ENCODE data around the gene BNIP3.

Gene BNIP3

DNA sequence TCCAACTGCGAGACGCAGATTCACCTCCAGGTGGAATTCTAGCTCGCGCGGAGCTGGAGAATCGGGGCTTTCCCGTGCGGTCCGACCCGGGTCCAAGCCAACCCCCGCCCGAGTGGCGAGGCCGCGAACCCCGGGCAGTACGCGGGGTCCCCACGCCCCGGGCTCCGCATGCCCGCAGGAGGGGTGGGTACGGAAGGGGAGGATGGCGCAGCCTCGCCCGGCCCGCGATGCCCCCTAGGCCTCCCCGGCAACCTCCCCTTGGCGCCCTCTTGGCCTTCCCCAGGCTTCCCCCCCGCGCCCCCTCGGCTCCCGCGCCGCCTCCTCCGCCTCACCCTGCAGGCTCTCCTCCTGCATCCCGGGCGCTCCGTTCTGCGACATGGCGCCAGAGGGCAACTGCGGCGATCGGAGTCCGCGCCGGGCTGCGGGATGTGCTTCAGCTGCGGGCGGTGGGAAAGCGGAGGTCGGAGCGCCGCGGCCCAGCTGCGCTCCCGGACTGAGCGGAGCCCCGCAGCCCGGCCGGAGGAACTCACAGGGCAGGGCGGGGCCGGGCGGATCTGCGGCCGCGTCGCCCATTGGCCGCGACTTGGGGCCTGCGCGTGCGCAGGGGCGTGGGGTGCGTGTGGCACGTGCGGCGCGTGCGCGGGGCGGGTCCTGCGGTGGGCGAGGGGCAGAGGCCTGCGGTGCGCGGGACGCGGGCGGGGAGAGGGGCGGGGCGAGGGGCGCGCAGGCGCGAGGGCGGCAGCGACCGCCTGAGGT, at the start of gene BNIP3:
Gene BNIP3, minus strand, starts transcription at position 495 of the 756 bp plus-strand sequence. Its CDS starts 117 bp downstream, at position 378.
- DNase-seq (ENCODE audit: low read depth in 2 of 2), result peak; percentile 88 to 89

DNA sequence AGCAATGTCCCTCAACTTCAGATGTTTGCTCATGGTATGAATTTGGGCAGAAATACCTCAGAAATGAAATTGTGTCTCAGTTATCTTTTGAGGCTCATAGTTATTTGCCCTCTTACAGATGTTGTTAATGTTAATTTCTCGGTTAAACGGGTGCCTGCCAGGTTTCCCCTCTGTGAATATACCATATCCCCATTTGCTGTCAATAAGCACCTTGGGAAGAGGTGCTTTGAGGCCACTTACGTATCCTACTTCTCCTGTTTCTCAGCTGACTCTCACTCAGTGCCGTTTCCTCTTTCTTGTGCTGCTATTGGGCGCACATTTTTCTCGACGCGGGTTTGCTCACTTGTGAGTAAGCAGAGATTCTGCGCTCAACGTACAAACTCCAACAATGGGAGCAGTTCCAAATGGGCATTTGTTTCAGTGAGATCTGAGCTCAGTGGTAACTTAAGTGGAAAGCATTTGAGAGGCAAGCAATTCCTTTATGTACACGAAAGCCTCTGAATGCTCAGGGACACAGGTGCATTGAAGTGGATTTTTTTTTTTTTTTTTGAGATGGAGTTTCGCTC, 49.3 kb upstream of the BNIP3 start:
- no peak for DNase-seq (ENCODE audit: low read depth in 2 of 2)

DNA sequence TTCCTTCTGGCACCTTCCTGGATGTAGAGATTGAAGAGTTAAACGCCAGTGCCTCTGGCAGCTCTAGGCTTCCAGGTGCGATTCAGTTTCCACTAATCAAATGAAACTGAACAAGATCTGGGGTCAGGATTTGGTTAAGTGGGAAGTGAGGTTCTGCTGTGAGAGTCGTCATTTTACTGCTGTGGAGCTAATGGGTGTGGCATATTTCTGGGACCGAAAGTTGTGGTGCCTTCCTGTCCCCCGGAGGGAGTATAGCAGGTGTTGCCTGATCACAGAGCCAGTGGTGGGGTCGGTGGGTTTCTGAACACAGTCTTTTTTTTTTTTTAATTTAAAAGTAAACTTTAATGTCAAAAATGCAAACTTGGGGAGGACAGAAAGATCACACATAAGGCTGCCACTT, 47.0 kb upstream of the BNIP3 start:
- DNase-seq (ENCODE audit: low read depth in 2 of 2), result no peak

DNA sequence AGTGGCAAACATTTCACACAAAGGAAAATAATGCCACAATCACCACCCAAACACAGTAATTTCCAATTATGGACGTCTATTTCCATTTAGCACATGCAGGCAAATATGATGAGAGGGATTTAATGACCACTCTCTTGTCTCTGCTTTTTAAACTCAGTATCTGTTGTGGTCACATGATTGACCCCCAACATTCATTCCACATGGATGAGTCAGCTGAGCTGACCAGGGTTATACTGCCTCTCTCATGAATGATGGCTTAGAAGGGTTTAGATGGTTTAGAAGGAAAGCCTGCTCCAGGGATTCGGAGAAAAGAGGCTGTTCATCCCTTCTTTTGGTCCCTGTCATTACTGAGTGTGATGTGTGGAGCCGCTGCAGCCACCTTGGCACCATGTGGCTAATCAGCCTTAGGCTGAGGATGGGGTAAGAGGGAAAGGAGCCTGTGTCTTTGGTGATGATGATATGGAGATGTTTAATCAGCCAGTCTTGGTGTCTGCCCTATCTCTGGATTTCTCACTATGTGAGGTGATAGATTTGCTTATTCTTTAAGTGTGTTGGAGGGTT, 45.8 kb upstream of the BNIP3 start:
- no peak for DNase-seq (ENCODE audit: low read depth in 2 of 2)

- peak; percentile 47 to 65 for DNase-seq (ENCODE audit: low read depth in 2 of 2)
These were observed 41.5 kb upstream of the BNIP3 start for GRCh38 chr10:132023092-132023811.

- DNase-seq (ENCODE audit: low read depth in 2 of 2), result no peak
These were observed 40.5 kb upstream of the BNIP3 start for GRCh38 chr10:132022241-132022640.

DNA sequence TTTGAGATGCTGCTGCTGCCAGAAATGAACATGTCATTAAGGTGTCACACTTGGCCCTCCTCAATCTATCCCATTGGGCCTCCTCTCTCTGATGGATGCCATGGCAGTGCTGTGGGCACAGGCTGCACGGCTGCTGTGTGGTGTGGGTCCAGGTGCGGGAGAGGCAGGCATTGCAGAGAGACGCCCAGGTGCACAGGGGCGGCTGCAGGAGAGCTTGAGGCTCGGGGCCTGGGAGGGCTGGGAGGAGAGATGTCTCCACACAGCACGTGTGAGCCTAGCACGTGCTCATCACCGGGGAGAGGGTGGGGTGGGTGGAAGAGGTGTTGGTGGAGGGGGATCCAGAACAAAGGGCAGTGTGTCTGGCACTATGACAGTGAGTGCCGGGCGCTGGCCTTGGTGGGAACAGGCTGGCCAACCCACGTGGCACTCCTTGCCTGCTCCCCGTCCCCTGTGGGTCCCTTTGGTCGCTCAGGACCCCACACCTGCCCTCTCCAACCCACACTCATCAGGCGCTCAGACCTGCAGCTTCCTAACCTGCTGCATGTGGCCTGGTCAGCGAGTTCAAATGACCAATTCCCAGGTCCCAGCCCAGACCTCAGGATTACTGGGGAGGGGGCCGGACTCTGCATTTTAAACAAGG, 39.9 kb upstream of the BNIP3 start:
- DNase-seq (ENCODE audit: low read depth in 2 of 2), result no peak

- DNase-seq (ENCODE audit: low read depth in 2 of 2), result no peak
These were observed 39.3 kb upstream of the BNIP3 start for GRCh38 chr10:132021046-132021445.

- no peak for DNase-seq (ENCODE audit: low read depth in 2 of 2)
These were observed 38.7 kb upstream of the BNIP3 start for GRCh38 chr10:132020456-132020855.

- no peak for DNase-seq (ENCODE audit: low read depth in 2 of 2)
These were observed 37.6 kb upstream of the BNIP3 start for GRCh38 chr10:132019366-132019765.

DNA sequence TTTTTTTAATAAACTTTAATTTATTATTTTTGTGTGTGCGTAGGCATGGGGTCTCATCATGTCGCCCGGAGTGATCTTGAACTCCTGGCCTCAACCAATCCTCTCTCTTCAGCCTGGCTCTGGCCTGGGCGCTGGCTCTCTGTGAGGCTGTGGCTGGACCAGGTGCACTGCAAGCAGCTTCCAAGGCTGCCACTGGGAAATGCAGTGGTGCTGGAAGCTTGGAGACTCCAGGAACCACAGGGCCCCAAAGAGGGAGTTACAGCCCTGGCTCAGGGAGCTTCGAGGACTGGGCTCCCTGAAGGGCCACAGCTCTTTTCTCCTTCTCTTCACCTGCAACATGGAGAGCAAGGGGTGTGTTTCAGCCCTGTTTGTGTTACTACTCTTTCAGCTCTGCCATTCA, 36.7 kb upstream of the BNIP3 start:
- no peak for DNase-seq (ENCODE audit: low read depth in 2 of 2)

GRCh38 chr10:132016514-132016913, 34.8 kb upstream of the BNIP3 start:
- no peak for DNase-seq (ENCODE audit: low read depth in 2 of 2)

GRCh38 chr10:132011445-132011844, 29.7 kb upstream of the BNIP3 start:
- no peak for DNase-seq (ENCODE audit: low read depth in 2 of 2)

- DNase-seq (ENCODE audit: low read depth in 2 of 2), result no peak
These were observed 29.3 kb upstream of the BNIP3 start for GRCh38 chr10:132011024-132011423.

GRCh38 chr10:132010483-132010882, 28.8 kb upstream of the BNIP3 start:
- no peak for DNase-seq (ENCODE audit: low read depth in 2 of 2)

DNA sequence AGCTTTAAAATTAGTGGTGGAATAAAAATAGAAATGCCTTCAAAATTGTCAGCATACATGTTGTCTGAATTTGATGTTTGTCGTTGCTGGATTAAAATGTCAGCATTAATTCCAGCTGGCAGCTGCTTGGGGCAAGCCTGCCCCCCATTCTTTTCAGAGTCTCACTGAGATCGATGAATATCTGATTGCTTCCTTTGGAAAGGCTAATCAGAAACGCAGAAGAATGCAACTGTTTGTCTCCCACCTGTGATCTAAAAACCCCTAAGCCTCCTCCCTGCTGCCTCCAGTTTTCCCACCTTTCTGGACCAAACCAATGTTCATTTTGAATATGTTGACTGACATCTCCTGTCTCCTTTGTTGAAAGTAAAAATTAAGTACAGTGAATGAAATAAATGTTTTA, 27.9 kb upstream of the BNIP3 start:
- no peak for DNase-seq (ENCODE audit: low read depth in 2 of 2)

DNA sequence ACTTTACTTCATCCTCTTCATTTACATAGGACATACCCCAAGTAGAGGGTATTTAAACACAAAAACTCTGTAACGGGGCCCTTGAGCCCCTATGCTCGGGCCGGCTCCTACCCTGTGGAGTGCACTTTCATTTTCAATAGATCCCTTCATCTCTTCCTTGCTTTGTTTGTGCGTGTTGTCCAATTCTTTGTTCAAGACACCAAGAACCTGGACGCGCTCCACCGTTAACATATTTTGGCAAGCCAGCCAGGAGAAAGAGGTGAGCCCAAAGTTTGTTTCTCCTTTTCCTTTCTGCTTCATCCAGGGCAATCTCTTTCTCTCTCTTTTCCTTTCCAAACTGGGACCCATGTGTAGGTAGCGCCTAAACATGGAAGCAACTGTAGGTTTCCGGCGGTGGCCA, 26.0 kb upstream of the BNIP3 start:
- no peak for DNase-seq (ENCODE audit: low read depth in 2 of 2)

DNA sequence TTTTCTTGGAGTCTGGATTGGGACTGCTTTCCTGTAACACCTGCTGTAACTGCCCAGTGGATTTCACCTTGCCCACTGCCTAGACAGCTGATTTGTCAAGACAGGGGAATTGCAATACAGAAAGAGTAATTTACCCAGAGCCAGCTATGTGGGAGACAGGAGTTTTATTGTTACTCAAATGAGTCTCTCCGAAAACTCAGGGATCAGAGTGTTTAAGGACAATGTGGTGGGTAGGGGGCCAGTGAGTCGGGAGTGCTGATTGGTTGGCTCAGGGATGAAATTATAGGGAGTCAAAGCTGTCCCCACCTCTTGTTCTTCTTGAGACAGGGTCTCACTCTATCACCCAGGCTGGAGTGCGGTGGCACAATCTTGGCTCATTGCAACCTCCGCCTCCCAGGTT, 25.2 kb upstream of the BNIP3 start:
- no peak for DNase-seq (ENCODE audit: low read depth in 2 of 2)

DNA sequence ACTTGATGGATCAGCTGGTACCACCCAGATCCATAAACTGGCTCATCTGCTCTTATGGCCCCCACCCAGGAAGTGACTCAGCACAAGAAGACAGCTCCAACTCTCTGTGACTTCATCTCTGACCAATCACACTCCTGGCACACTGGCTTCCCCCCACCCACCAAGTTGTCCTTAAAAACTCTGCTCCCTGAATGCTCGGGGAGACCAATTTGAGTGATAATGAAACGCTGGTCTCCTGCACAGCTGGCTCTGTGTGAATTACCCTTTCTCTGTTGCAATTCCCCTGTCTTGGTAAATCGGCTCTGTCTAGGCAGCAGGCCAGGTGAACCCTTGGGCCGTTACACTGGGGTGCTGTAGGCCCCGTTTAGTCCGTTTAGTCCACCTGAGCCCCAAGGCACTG, 23.4 kb upstream of the BNIP3 start:
- DNase-seq (ENCODE audit: low read depth in 2 of 2), result no peak

DNA sequence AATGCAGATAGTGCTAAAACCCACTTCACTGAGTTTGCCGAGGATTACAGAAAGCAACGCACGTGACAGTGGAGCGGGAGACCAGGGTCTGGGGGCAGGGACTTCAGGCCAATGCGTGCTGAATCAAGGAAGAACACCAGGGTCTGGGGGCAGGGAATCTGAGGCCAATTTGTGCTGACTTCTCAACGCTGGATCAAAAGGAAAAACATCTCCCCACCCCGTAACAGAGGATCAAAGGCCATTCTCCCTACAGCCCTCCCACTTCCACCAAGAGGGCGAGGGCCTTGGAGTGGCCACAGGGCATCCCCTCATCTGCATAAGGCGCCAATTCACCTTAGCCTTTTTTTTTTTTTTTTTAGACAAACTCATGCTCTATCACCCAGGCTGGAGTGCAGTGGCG, 22.3 kb upstream of the BNIP3 start:
- DNase-seq (ENCODE audit: low read depth in 2 of 2), result no peak

GRCh38 chr10:132003282-132003924, 21.7 kb upstream of the BNIP3 start:
- no peak for DNase-seq (ENCODE audit: low read depth in 2 of 2)

DNA sequence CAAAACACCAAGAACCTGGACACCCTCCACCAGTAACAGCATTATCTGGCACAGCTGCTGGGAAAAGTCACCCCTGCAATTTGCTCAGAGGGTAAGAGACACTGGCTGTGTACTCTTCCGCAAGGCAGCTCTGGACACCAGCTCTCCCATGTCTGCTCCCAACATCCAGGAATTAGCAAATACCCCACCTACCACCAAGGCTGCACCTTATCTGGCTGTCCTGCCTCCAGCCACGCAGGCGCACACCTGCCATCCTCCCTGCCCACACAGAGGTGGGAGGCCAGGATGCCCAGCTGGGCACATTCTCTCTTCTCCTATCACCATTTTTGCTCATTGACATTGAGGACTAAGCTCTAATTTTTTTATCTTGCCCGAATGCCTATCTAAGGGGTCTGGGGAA, 20.3 kb upstream of the BNIP3 start:
- no peak for DNase-seq (ENCODE audit: low read depth in 2 of 2)

All from stimulated activated CD8-positive, alpha-beta memory T cell treated with anti-CD3 and anti-CD28 coated beads, Interleukin-7, amount 100 ng/mL, for 1 hour (primary cell).